ENCODE measurements around the gene ME3.
"Not testable (repeated sequence)": the region's sequence is repeated elsewhere in the genome, so short reads cannot be mapped to it uniquely, and the experiment has no call there.

Gene ME3

DNA sequence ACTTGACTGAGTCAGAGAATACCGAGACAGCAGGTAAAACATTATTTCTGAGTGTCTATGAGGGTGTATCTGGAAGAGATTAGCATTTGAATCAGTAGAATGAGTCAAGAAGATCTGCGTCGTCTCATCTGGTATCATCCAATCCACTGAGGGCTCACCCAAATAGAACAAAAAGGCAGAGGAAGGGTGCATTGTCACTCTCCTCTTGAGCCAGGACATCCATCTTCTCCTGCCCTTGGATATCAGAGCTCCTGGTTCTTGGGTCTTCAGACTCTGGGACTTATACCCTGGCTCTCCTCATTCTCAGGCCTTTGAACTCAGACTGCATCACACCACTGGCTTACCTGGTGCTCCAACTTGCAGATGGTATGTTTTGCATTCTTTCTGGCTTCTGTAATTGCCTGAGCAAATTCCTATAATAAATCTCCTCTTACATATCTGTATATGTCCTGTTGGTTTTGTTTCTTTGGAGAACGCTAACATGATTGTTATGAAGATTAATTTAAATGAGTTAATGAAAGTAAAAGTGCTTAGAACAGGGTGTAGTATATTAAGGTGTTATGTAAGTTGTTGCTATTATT is 49.3 kb downstream of the ME3 start:
- TF ChIP-seq, protein P1, sequence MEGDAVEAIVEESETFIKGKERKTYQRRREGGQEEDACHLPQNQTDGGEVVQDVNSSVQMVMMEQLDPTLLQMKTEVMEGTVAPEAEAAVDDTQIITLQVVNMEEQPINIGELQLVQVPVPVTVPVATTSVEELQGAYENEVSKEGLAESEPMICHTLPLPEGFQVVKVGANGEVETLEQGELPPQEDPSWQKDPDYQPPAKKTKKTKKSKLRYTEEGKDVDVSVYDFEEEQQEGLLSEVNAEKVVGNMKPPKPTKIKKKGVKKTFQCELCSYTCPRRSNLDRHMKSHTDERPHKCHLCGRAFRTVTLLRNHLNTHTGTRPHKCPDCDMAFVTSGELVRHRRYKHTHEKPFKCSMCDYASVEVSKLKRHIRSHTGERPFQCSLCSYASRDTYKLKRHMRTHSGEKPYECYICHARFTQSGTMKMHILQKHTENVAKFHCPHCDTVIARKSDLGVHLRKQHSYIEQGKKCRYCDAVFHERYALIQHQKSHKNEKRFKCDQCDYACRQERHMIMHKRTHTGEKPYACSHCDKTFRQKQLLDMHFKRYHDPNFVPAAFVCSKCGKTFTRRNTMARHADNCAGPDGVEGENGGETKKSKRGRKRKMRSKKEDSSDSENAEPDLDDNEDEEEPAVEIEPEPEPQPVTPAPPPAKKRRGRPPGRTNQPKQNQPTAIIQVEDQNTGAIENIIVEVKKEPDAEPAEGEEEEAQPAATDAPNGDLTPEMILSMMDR (IDR thresholded peaks at IDR 0.05; ENCODE audit: low read depth, low read length, missing control alignments), result no peak
- no peak overlapping the region for H3K4me3 ChIP-seq (ENCODE audit: low read depth, low read length)
- no peak for DNase-seq (ENCODE audit: low read depth)

DNA sequence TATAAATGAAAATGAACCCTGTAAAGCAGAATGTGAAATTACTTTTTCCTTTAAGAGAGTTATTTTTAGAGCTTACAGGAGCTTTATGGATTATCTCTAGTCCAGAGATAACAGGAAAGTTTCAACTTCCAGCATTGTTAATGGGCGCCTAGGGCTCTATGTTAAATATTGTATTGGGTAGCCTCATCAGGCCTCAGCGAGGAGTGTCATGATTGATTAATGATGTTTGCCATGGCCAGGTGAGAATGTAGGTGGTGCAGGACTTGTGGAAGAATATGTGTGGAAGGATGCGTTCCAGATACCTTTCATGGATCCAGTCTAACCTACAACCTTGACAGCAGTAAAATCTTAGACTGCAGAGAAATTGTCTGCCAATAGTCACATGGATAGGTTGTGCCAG is 50.6 kb downstream of the ME3 start:
- DNase-seq (ENCODE audit: low read depth), result no peak
- TF ChIP-seq, protein P1 (IDR thresholded peaks at IDR 0.05; ENCODE audit: low read depth, low read length, missing control alignments), result no peak
- no peak overlapping the region for H3K4me3 ChIP-seq (ENCODE audit: low read depth, low read length)

DNA sequence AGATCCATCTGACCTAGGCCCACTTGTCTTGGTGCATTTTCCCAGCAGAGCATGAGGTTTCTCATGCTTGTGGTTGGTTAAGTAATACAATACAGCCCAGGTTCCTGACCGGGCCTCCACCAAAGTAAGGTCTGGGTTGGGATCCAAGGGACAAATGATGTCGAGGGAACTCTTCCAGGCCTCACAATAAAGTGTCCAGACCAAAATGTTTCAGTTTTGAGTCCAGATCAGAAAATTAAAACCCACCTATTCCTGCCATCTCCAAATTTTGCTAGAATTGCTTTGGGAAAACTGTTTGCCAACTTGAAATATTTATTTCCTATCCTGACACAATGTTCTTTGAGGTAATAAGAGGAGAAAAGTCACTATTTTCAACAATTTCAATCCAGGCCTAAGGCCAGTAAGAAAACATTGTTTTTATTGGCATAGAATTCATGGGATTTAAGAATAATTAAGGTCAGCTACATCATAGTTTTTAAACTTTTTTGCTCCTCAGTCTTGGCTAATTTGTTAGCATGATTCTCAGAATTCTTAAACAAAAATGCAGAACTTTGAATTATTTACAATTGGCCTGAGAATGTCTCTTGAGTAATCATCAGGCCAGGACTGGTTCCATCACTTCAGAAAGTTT is 51.4 kb downstream of the ME3 start:
- TF ChIP-seq, protein P1 (IDR thresholded peaks at IDR 0.05; ENCODE audit: low read depth, low read length, missing control alignments), result no peak
- H3K4me3 ChIP-seq (ENCODE audit: low read depth, low read length), result no peak overlapping the region
- no peak for DNase-seq (ENCODE audit: low read depth)

GRCh38 chr11:86619428-86619827 is 53.0 kb downstream of the ME3 start:
- not testable (repeated sequence) for DNase-seq (ENCODE audit: low read depth); H3K4me3 ChIP-seq (ENCODE audit: low read depth, low read length)

- no peak overlapping the region for H3K4me3 ChIP-seq (ENCODE audit: low read depth, low read length)
- TF ChIP-seq, protein P1 (IDR thresholded peaks at IDR 0.05; ENCODE audit: low read depth, low read length, missing control alignments), result no peak
- no peak for DNase-seq (ENCODE audit: low read depth)
Measured at GRCh38 chr11:86617502-86617901, 54.9 kb downstream of the ME3 start.

- no peak overlapping the region for H3K4me3 ChIP-seq (ENCODE audit: low read depth, low read length)
- no peak for DNase-seq (ENCODE audit: low read depth)
- TF ChIP-seq, protein P1 (IDR thresholded peaks at IDR 0.05; ENCODE audit: low read depth, low read length, missing control alignments), result no peak
Measured at GRCh38 chr11:86615487-86615886, 56.9 kb downstream of the ME3 start.

- no peak for DNase-seq (ENCODE audit: low read depth)
- H3K4me3 ChIP-seq (ENCODE audit: low read depth, low read length), result no peak overlapping the region
- TF ChIP-seq, protein P1 (IDR thresholded peaks at IDR 0.05; ENCODE audit: low read depth, low read length, missing control alignments), result no peak
Measured at GRCh38 chr11:86610559-86611341, 61.7 kb downstream of the ME3 start.
